ENCODE data around the gene EPHB1.

The EPHB1 gene

DNA sequence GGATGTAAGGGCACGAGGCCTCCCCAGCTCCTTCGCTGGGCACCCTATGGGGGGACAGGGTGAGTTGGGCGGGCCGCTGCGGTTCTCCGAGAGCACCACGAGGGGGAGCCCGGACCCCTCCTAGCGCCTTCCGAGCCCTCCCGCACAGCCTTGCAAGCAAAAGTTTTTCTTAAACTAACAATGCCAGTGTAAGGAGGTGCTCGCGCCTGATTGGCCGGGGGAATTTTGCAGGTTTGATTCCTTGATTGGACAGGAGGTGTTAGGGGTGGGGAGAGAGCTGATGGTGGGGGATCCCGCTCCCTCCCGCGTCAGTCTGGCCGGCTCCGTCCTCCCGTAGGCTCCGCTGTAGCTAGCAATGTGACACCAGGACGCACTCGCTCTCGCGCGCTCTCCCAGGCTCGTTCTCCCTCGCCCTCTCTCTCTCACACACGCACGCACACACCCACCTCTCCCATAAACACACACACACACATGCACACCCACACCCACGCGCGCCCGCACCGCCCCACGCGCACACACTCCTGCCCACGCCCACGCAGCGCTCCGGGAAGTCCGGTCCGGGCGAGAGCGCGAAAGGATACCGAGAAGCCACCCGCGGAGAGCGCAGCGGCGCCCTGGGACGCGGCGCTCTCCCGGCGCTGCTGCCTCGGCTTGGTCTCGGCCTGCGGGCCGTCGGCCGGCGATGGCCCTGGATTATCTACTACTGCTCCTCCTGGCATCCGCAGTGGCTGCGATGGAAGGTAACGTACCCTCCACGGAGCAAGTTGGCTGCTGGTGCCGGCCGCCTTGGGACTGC lies at the start of gene EPHB1:
TSS of gene EPHB1 (plus strand) at position 311 of the 796 bp plus-strand sequence.
- peak; percentile 53 to 63 for DNase-seq

DNA sequence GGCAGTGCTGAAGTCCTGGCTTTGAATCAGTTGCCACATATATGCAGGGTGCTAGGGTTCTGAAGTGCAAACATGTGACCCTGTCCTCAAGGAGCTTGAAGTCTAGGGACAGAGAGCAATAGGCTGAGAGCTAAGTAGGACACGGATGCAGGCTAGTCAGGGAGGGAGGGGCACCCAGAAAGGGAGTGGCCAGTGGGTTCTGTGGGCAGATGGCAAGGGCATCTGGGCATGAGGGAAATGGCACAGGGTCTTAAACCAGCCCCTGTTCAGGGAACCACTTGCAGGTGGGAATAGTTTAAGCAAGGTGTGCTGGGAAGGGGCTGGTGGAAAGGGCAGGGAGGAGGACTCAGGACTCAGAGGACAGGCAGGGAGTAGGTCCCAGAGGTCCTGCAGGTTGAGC lies 46.4 kb upstream of the EPHB1 start:
- DNase-seq = no peak

DNA sequence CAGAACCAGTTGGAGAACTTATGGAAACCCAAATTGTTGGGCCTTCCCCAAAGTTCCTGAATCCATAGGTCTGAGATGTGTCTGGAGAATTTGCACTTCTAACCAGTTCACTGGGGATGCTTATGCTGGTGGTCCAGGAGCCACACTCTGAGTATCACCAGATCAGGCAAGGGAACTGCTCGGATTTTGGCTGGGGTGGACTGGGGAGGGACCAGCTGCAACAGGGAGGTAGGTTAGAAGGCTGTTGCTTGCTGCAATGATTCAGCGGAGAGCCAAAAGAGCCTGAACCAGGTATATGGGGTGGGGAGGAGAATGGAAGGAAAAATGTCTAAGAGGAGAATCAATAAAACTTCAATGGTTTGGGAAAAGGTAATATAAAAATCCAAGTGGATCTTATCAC lies 45.9 kb upstream of the EPHB1 start:
- no peak for DNase-seq

DNA sequence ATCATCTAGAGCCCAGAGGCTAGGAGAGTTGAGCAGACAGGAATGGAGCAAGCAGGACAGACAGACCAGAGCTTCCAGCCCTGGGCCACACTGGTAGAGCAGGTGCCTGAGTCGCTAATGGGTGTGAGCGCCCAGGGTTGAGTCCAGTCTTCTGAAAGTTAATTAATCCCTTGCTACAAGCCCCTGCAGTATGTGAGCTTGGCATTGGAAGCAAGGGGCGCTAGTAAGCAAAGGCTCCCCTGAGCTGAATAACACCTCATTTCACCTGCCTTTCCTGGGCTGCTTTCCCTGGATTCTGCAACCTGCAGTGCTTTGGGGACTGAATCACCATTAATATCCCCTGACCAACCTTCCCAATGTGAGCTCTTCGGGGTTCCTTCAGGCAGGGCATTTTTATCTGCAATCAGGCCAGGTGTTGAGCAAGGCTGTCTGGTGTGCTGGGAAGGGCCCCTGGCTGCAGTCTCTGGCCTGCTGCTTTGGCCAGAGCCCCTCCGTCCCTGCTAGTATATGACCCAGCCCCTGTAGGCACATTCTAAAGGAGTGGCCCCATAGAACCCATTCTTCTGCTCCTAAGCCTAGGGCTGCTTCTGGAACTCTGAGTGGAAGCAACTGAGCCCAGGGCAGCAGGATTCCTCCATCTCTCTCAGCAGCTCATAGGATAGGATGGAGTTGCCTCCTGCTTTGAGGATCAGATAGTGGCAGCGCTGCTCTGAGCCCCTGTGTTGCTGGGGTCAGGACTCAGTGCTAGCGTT lies 45.1 kb upstream of the EPHB1 start:
- no peak for DNase-seq

DNA sequence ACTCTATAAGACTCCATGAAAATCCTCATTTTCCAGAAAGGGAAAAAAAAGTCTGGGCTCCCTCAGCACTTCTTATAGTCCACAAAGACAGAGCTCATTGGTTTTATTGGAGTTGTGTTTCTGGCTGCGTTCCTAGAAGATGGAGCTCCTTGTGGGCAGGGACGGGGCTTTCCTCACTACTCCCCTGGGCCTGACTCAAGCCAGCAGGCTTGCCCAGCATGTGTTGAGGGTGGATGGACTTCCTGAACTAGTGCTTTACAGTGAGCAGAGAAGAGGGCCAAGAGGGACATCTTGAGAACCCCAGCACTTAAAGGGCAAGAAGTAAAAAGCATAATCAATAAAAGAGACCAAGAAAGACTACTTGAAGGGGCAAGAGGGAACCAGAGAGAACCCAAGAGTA lies 43.2 kb upstream of the EPHB1 start:
- no peak for DNase-seq

DNA sequence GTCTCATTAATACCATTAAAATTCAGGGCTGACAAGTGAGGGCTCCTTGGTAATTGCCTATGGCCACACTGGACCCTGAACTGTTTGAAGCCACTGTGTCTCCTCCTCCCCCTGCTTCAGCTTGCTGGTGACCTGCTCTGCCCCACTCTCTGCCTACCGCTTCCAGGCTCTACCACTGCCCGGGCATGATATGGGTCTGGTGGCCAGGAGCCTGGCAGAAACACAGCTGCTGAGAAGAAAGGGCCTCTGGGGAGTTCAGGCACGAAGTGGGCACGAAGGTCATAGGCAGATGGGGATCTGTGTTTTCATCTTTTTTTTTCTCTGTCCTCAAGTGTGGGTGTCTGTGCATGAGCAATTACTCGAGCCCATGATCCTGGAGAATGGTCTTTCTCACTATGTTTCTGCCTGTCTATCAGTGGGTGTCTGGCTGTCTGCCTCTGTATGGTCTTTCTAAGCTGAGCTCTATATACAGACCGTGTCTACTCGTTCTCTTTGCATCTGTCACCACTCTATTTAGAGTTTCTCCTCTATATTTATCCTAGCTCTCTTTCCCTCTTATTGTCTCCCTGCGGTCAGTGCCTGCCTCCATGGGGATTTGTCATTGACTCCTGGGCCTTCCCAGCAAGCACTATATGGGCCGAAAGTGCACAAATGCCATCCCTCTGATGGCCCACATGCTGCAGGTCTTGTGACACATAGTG lies 42.1 kb upstream of the EPHB1 start:
- no peak for DNase-seq

DNA sequence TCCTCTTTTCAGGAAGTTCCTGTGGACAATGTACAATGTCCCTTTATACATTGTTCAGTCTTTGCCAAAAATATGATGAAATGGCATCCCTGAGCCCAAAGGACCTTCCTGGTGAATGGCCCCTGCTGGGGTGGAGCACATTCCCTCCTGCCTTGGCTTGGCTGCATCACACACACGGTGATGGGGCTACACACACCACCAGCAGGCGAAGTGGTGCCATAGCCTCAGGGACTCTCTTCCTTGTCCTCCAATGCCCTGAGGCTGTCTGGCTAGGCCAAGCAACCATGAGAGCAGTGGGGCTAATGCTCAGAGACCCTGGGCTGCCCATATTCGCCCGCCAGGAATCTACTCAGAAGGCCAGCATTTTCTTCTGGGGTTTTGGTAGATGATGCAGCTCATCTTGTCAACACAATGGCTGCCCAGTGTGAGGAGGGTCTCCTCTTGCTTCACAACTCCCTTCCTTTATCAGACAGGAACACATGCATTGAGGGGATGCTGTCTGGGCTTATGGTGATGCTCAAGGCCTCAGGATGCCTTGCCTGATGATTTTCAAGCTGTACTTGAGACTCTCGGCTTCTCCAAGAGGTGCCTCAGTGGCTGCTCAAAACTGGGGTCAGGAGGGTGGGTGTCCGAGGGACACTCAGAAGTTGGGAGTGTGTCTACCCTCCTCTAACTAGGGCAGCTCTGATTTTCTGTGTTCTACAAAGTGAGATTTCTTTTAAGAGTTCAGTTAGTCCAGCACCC lies 40.9 kb upstream of the EPHB1 start:
- no peak for DNase-seq

DNA sequence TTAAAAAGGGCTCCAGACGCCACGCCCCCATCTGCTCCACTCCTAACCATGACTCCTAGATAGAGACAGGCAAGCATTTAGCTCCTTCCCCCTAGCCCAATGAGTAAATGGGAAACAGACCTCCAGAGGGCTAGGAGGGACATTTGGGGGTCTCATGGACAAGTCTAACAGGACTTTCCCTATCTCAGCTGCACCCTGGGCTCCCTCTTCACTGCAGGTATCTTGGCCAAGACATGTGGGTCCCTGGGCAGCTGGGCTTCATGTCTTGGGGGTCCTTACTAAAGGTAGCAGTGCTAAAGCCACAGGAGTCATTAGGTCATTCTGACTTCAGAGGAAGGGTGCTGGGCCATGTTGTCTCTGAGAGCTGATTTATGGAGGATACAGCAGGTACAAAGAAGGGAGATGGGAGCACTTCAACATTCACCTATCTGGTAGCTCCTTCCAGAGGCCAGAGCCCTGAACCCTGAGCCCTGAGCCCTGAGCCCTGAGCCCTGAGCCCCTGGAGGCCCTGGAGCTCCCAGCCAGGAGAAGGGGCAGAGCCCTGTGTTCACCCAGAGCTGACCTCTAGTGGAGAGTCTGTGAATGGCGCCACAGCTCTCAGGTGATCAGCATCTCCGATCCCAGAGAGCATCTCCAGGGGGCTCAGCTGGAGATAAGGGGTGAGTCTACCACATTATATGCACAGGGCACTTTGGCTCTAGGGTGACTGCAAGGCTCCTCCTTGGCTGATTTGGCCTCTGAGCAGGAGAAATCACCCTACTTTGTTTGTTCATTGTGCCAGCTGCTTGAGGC lies 40.1 kb upstream of the EPHB1 start:
- no peak for DNase-seq

DNA sequence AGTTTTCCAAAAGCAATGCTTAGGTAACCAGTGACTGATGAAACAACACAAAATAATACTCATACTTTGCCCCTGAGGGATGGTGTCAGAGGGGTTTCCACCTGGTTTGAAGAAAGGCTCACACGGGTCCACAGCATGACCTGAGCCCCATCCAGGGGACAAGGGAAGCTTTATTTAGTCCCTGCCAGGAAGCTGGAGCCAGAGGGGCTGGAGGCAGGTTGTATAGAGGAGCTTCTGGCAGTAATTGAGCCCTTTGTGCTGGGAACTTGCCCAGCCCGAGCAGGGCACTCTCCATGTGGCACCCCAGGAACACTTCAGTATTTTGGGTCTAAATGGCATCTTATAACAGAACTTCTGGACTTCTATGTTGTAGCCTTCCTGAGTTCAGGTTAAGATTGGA lies 39.2 kb upstream of the EPHB1 start:
- DNase-seq = no peak

DNA sequence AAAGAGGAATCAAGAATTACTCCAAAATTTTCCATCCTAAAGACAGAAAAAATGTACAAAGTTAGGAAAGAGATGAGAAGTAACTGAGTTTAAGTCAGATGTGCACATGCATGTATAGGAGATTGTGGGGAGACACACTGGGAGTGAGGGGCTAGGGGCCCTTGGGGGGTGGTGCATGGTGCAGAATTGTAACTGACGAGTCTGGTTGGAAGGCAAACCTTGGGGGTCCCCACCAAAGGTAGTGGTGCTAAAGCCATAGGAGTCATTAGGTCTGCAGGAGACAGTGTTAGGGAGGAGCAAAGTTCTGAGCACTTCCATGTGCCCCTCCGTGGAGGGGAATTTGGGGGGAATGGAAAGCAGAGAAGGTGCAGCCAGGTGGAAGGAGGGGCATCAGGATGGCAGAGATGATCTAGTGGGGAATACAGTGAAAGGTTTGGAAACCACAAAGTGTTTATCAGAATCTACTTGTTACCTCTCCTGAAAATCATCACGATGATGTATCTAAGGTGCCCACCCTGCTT lies 37.5 kb upstream of the EPHB1 start:
- DNase-seq = no peak

DNA sequence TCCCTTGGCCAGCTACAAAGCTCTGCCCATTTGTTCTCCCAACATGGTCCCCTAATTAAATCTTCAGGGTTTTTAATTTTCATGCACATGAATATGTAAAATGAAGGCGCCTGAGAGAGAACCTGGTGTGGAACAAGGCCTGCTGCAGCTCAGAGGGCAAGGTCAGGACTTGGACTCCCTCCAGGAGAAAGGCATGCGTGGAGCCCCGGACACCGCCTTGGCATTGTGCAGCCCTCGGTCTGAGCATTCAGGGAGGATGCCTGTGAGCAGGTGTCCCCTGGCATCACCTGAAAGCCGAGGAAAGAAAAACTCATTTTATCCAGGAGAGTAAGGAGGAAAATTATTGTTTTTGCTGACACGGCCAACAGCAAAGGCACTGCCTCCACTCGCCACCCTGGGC lies 33.8 kb upstream of the EPHB1 start:
- DNase-seq = no peak

DNA sequence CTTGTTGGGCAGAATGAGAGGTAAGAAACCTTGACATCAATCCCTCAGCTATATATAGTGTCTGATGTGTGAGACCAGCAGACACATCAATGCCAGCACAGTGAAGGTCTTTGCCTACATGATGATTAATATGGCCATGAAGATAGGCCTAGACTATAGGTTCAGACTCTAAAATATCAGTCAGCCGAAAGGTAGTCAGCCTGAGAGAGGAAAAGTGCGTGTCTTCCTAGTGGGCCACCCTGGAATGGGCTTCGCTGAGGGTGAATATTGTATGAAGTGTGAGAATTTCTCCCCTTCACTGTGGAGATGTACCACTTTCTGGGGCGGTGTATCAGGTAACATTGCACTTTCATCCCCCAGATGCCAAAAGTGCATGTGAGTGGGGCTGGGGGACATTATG lies 33.0 kb upstream of the EPHB1 start:
- DNase-seq = no peak

DNA sequence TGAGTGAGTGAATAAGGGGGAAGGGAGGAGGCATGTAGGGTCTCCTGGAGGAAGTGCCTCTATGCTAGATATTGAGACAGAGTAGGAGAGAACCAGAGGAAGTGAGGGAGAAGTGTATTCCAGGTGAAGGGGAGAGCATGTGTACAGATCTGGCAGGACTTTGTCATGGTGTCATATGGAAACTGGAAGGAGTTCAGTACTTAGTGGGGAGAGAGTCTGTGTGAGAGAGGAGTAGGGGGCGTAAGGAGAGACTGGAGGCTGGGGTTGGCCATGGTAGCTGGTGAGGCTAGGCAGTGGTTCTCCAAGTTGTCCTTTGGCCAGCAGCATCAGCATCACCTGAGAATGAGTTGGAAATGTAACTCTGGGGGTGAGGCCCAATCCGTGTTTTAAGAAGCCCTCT lies 29.6 kb upstream of the EPHB1 start:
- DNase-seq = no peak

DNA sequence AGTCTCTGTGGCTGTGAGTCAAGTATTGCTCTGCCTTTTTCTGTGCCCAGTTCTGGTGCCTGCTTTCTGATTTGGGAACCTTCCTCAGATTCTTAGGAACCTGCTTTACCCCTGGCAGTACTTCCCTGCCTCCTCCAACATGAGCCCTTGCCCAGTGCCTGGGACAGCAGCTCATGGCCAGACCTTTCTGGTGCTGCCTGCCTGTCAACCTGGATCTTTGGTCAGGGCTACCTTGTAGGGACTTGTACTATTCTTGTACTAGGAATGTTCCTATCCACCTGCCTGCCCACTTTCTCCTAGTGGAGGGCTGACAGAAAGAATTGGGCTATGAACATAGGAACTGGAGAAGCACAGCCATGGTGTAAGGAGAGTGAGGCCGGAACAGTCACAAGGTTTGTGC lies 28.8 kb upstream of the EPHB1 start:
- DNase-seq = no peak

DNA sequence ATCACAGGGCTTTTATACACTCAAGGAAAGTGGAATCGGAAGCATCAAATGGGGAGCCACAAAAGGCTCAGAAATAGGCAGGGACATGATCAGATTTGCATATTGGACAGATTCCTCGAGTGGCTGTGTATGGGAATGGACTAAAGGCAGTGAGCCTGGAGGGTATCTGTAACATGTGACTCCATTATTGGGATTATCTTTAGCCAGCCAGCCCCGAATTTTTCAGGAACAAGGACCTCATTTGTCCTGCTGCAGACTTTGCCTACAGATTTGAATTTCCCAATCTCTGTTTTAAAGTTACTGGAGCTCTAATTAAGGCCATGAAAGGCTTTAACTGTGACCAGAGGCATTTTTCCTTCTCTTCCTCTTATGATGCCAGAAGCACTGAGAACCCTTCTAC lies 26.9 kb upstream of the EPHB1 start:
- no peak for DNase-seq

DNA sequence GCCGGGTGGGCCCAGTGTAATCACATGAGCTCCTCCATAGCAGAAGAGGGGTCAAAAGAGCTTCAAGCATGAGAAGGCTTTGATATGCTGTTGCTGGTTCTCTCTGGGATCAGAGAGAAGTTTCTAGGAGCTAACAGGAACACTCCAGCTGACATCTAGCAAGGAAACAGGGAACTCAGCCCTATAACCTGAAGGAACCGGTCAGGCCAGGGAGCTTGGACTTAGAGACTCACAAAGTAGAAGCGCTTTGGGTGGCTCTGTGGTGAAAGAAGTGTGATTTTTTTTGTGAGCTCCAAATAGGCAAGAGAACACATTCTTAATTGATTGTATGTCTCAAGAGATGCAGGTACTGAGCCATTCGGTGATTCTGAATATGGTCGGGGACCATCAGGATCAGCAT lies 26.2 kb upstream of the EPHB1 start:
- DNase-seq = no peak

DNA sequence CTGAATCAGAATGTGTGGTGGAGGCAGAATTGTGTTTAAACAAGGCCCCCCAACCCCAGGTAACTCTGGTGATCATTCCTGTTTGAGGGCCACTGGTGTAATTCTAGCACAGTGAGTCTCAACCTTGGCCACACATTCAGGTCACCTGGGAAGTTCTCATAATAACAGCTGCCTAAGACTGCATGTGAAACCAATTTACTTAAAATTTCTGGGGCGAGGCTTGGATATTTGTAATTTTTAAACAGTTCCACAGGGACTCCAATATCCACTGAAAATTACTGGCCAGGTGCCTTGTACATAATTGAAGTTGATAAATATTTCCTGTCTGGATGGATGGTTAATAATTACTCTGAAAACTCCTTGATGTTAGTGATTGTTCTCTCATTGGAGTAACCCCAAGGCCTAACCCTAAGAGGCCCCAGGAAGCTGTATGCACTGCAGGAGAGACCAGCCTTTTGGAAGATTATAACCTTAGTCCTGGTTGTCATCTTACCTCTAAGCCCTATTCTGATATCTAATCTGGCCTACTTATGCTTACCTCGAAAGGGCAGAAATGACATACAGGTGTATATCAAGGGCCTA lies 25.7 kb upstream of the EPHB1 start:
- no peak for DNase-seq

DNA sequence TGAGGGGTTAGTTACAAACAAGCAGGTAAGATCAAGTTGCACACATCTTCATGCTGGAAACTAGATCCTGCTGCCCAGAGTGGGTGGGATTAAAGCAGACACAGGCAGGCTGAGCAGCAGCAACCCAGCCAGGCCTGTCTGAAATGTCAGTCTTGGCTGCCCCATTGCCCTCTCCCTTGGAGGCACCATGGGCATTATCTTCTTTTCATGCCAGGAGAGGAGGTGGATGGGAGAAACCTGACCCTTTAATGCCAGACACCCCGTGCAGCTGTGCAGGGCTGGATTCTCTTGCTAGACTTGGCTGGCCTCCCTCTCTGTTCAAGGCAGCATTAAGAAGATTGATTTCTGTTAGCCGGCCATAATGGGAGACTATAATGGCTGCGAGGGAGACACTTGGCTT lies 23.0 kb upstream of the EPHB1 start:
- no peak for DNase-seq

DNA sequence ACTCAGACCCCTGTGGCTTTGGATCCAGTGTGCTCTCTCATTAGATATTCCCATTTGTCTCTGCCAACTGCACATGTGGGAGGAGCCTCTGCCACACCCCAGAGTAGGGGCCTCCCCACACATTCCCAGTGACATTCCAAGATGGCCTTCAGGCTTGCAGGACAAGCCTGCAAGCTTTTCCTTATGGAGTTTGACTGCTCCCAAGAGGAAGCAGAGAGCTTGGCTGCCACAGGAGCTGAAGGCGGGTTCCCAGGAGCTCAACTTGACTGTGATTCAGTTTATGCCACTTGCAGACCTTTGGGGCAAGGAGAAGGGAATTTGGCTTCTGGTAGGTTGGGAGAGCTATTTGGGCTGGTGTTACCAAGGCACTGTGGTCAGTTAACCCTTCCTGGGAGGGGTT lies 22.5 kb upstream of the EPHB1 start:
- DNase-seq = no peak

DNA sequence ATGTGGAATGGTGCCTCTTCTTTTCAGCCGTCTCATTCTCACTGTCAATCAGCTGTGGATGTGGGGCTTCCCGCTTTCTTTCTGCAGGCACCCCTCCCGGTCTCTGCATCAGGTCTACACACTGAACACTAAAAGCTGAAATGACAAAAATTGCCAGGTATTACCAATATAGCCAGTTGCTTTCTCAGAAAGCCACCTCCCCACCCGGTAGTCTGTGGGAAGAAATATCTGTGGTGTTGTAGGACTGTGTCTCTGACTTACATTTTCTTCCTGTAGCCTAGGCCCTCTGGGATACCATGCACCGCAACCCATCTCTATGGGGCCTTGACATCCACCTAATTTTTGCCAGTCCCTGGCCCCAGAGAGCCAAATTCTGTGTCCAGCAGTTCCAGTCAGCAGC lies 19.2 kb upstream of the EPHB1 start:
- DNase-seq = no peak

DNA sequence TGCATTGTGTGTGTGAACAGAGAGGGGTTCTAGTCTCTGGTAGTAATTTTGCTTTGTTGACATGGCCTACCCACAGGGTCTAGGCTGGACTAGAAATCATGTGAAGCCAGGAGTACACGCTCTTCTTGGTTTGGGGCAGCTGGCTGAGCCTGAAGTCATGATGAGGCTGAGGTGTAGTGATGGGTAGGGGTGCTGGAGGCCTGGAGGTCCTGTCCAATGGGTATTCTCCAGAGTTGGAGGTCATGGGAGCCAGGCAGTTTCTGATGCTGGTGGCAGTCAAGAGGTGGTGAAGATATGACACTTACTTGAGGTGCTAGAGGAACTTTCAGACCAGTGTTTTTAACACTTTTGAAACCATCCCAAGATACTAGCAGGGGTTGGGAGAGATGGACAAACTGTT lies 18.5 kb upstream of the EPHB1 start:
- no peak for DNase-seq

DNA sequence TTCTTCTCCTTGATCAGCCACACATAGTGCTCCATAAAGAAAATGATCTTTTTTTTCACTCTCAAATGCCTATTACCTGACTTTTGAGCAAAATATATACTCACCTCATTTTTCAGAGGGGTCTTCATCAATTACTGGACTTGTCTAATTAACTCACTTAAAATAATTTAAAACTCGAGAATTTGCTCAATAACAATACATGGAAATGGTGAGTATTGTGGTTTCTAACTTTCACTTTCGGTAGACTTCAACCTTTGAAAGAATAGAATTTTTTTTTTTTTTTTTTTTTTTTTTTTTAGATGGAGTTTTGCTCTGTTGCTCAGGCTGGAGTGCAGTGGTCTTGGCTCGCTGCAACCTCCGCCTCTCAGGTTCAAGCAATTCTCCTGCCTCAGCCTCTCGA lies 17.7 kb upstream of the EPHB1 start:
- no peak for DNase-seq
